GM13977 (cell line): ENCODE measurements around the gene IL19.
A peak's percentile ranks its signal among the peaks of the same experiment; 100 is the strongest.

Experiments used
- DNase-seq: peaks from one replicate; pipeline ENCODE4 v3.0.0; 2012; ENCODE audit warnings: low spot score
- CTCF ChIP-seq: IDR thresholded peaks from 2 replicates; pipeline ENCODE4 v1.5.1; 2012; ENCODE audit warnings: mild to moderate bottlenecking, control low read depth; ENCODE audit not compliant: insufficient read depth; ENCODE audit errors: extremely low read depth, missing control alignments
- in situ Hi-C: fragments of 300-500 bp; cut with MboI; formaldehyde crosslinking; loops from one replicate; pipeline ENCODE4 v1.12.0; 2022; ENCODE audit warnings: low sequenced_read_pairs, low pct_unique_long_range_greater_than_20kb, mixed read lengths, inconsistent platforms; ENCODE audit not compliant: unreplicated experiment

IL19 gene

GRCh38 chr1:206788487-206789050, 18.0 kb downstream of the IL19 start:
- in situ Hi-C loops, result no loop called here
- TF ChIP-seq CTCF, result no peak
- DNase-seq, result no peak

GRCh38 chr1:206790502-206791250, 20.1 kb downstream of the IL19 start:
- in situ Hi-C loops, result no loop called here
- no peak for TF ChIP-seq CTCF
- peak; percentile 34 for DNase-seq

- DNase-seq, result peak; percentile 45
- no peak for TF ChIP-seq CTCF
- in situ Hi-C loops, result no loop called here
Measured at GRCh38 chr1:206792939-206793607, 22.5 kb downstream of the IL19 start.

- DNase-seq, result no peak
- TF ChIP-seq CTCF, result no peak
- in situ Hi-C loops, result no loop called here
Measured at GRCh38 chr1:206793620-206794019, 23.0 kb downstream of the IL19 start.

- in situ Hi-C loops, result no loop called here
- DNase-seq, result no peak
- TF ChIP-seq CTCF, result no peak
Measured at GRCh38 chr1:206794294-206794908, 23.8 kb downstream of the IL19 start.

GRCh38 chr1:206796116-206796515, 25.5 kb downstream of the IL19 start:
- in situ Hi-C loops, result no loop called here
- DNase-seq, result no peak
- no peak for TF ChIP-seq CTCF
